Loucy (cell line): ENCODE results near the gene MAN2A1.

Experiments used
- H2AFZ ChIP-seq: fragments of 200-600 bp; sonication (generic); 2 replicates; pipeline ENCODE4 v1.6.0; 2016; ENCODE audit warnings: antibody characterized with exemption, mild to moderate bottlenecking, low read length, moderate library complexity
- H3F3A ChIP-seq: fragments of 200-600 bp; 2 replicates; pipeline ENCODE4 v1.6.0; 2016; ENCODE audit warnings: antibody characterized with exemption, low read depth, mild to moderate bottlenecking
- H3K27me3 ChIP-seq: fragments of 200-600 bp; sonication (generic); 2 replicates; pipeline ENCODE4 v1.6.1; 2014; ENCODE audit warnings: low read length, mild to moderate bottlenecking; ENCODE audit not compliant: insufficient read depth, poor library complexity, severe bottlenecking
- H3K36me3 ChIP-seq: fragments of 200-600 bp; sonication (generic); 2 replicates; pipeline ENCODE4 v1.6.1; 2016; ENCODE audit warnings: low read length; ENCODE audit not compliant: insufficient read depth
- H3K4me1 ChIP-seq: fragments of 200-600 bp; sonication (generic); 2 replicates; pipeline ENCODE4 v1.5.1; 2014; ENCODE audit warnings: low read length, mild to moderate bottlenecking; ENCODE audit not compliant: insufficient read depth, poor library complexity, severe bottlenecking
- H3K4me2 ChIP-seq: fragments of 200-600 bp; sonication (generic); 2 replicates; pipeline ENCODE4 v1.6.0; 2014; ENCODE audit warnings: antibody characterized with exemption, low read length, low read depth, mild to moderate bottlenecking; ENCODE audit not compliant: poor library complexity, severe bottlenecking
- H3K4me3 ChIP-seq: fragments of 200-600 bp; sonication (generic); 2 replicates; pipeline ENCODE4 v1.5.1; 2014; ENCODE audit warnings: low read length, mild to moderate bottlenecking, mixed read lengths; ENCODE audit not compliant: poor library complexity, severe bottlenecking
- H3K79me2 ChIP-seq: fragments of 200-600 bp; sonication (generic); 2 replicates; pipeline ENCODE4 v1.6.1; 2014; ENCODE audit warnings: low read length; ENCODE audit not compliant: insufficient read depth
- H3K9ac ChIP-seq: fragments of 200-600 bp; sonication (generic); 2 replicates; pipeline ENCODE4 v1.6.0; 2014; ENCODE audit warnings: mild to moderate bottlenecking, low read depth, low read length, moderate library complexity; ENCODE audit not compliant: poor library complexity, severe bottlenecking
- H3K9me2 ChIP-seq: fragments of 200-600 bp; sonication (generic); replicated peaks from 2 replicates; pipeline ENCODE4 v1.6.1; 2016; ENCODE audit warnings: low read depth, low read length, mixed read lengths
- H3K9me3 ChIP-seq: fragments of 200-600 bp; sonication (generic); 2 replicates; pipeline ENCODE4 v1.6.1; 2014; ENCODE audit warnings: mild to moderate bottlenecking, antibody characterized with exemption, low read length, low read depth; ENCODE audit not compliant: insufficient read depth
- H4K20me1 ChIP-seq: fragments of 200-600 bp; sonication (generic); 2 replicates; pipeline ENCODE4 v1.6.0; 2014; ENCODE audit warnings: antibody characterized with exemption, low read length, mild to moderate bottlenecking; ENCODE audit not compliant: insufficient read depth, poor library complexity, severe bottlenecking
- CTCF ChIP-seq: fragments of 200-600 bp; sonication (generic); conservative IDR thresholded peaks from 2 replicates; pipeline ENCODE4 v1.5.1; 2014; ENCODE audit warnings: mild to moderate bottlenecking, antibody characterized with exemption, low read length
- EZH2phosphoT487 ChIP-seq: fragments of 200-600 bp; IDR thresholded peaks from 2 replicates; pipeline ENCODE4 v1.6.1; 2018; ENCODE audit warnings: antibody characterized with exemption, mild to moderate bottlenecking, moderate library complexity, borderline replicate concordance

MAN2A1 gene

GRCh38 chr5:109653561-109654239 is 36.0 kb upstream of the MAN2A1 start:
- no peaks in the 10 kb centered on the region for H4K20me1 ChIP-seq
- H3K4me2 ChIP-seq: no peak overlapping the region
- H3K9ac ChIP-seq: no peak overlapping the region
- no peaks in the 10 kb centered on the region for H3K27me3 ChIP-seq
- no peak for TF ChIP-seq CTCF
- TF ChIP-seq EZH2phosphoT487: no peak
- H3K9me3 ChIP-seq: no peaks in the 10 kb centered on the region
- no peak overlapping the region for H3K4me3 ChIP-seq
- no peaks in the 10 kb centered on the region; the same call in 1 of the 2 replicates for H3F3A ChIP-seq
- peaks cover 51% of the 10 kb centered on the region for H3K4me1 ChIP-seq
- H2AFZ ChIP-seq: no peak overlapping the region
- no peaks in the 10 kb centered on the region for H3K9me2 ChIP-seq
- H3K36me3 ChIP-seq: no peaks in the 10 kb centered on the region
- H3K79me2 ChIP-seq: no peaks in the 10 kb centered on the region

DNA sequence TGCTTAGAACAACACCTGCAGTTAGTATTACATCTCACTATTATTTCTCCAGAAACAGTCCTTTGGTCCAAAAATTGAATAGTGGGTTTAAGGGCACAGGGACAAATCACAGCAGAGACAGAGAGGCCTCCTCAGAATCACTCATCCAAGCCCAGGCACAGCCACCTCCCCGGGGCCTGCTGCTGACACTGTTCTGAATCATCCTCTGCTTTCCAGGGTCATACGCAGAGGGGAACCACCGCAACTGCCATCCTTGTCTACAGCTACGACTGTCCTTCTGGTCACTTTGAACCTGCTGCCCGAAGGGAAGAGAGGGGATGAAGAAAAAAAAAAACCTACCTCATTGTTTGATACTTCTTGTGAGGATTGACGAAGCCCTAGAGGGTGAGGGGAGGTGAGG is 35.3 kb upstream of the MAN2A1 start:
- no peaks in the 10 kb centered on the region for H3K36me3 ChIP-seq
- H3K4me3 ChIP-seq: no peak overlapping the region
- no peak overlapping the region for H2AFZ ChIP-seq
- TF ChIP-seq EZH2phosphoT487 (no peak), CTCF (no peak)
- H3K9me3 ChIP-seq: no peaks in the 10 kb centered on the region
- no peak overlapping the region for H3K4me2 ChIP-seq
- no peaks in the 10 kb centered on the region for H4K20me1 ChIP-seq
- no peaks in the 10 kb centered on the region for H3K9me2 ChIP-seq
- no peak overlapping the region for H3K9ac ChIP-seq
- H3K27me3 ChIP-seq: no peaks in the 10 kb centered on the region
- H3K79me2 ChIP-seq: no peaks in the 10 kb centered on the region
- H3F3A ChIP-seq: no peaks in the 10 kb centered on the region; the same call in 1 of the 2 replicates
- H3K4me1 ChIP-seq: peaks cover 56% of the 10 kb centered on the region

DNA sequence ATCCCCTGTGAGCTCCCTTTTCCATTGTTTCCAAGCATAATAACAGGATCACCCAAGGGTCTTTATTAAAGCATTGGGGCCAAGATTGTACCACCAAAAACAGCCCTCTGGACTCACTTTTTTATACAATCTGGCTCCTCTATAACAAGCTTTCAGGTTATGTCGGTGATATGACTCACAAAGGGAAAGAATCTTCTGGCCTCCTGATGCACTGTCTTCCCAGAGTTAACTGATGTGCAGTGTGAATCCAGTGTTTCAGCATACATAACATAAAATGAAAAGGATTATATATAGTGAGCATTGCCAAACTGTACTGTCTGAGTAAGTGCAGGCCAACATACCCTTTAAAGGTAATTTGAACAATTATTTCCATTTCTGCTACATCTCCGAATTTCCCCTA is 33.9 kb upstream of the MAN2A1 start:
- H3K4me1 ChIP-seq: peaks cover 60% of the 10 kb centered on the region
- H3K4me3 ChIP-seq: no peak overlapping the region
- 0 out of 2 replicates have a peak overlapping the region, but pooled peaks have one; percentile 4 for H2AFZ ChIP-seq
- TF ChIP-seq CTCF (no peak), EZH2phosphoT487 (no peak)
- H3K9me2 ChIP-seq: no peaks in the 10 kb centered on the region
- H3K9ac ChIP-seq: peak overlapping the region; percentile 68
- H3K79me2 ChIP-seq: no peaks in the 10 kb centered on the region
- no peaks in the 10 kb centered on the region for H3K36me3 ChIP-seq
- no peaks in the 10 kb centered on the region for H3K9me3 ChIP-seq
- peak overlapping the region; percentile 91 for H3K4me2 ChIP-seq
- H3F3A ChIP-seq: no peaks in the 10 kb centered on the region; the same call in 1 of the 2 replicates
- no peaks in the 10 kb centered on the region for H4K20me1 ChIP-seq
- H3K27me3 ChIP-seq: no peaks in the 10 kb centered on the region
